Activated T-helper 1 cell treated with Interleukin-2 at 50 U/mL for 16 hours (primary cell): Measurements from ENCODE around the gene SGO2.
"Not testable (repeated sequence)": the region's sequence is repeated elsewhere in the genome, so short reads cannot be mapped to it uniquely, and the experiment has no call there.

Experiments used
- DNase-seq: peaks from one replicate; pipeline ENCODE4 v3.0.0-alpha.2; 2020; ENCODE audit warnings: low read depth

The SGO2 gene

GRCh38 chr2:200592406-200593075 lies 66.5 kb downstream of the SGO2 start:
- DNase-seq: no peak

- no peak for DNase-seq
These were observed 67.9 kb downstream of the SGO2 start for GRCh38 chr2:200593905-200594304.

- DNase-seq: no peak
These were observed 69.9 kb downstream of the SGO2 start for GRCh38 chr2:200595913-200596312.

- DNase-seq: no peak
These were observed 71.0 kb downstream of the SGO2 start for GRCh38 chr2:200596774-200597570.

GRCh38 chr2:200599206-200599605 lies 73.2 kb downstream of the SGO2 start:
- no peak for DNase-seq

- DNase-seq: no peak
These were observed 74.7 kb downstream of the SGO2 start for GRCh38 chr2:200600549-200601225.

GRCh38 chr2:200602584-200602983 lies 76.6 kb downstream of the SGO2 start:
- DNase-seq: no peak

GRCh38 chr2:200603972-200604371 lies 78.0 kb downstream of the SGO2 start:
- DNase-seq: no peak

GRCh38 chr2:200604571-200605255 lies 78.7 kb downstream of the SGO2 start:
- DNase-seq: no peak

- no peak for DNase-seq
These were observed 82.5 kb downstream of the SGO2 start for GRCh38 chr2:200608341-200609027.

GRCh38 chr2:200609028-200609614 lies 83.1 kb downstream of the SGO2 start:
- DNase-seq: no peak

- DNase-seq: not testable (repeated sequence)
These were observed 84.2 kb downstream of the SGO2 start for GRCh38 chr2:200610217-200610616.

GRCh38 chr2:200613692-200614091 lies 87.7 kb downstream of the SGO2 start:
- no peak for DNase-seq

GRCh38 chr2:200614249-200614648 lies 88.2 kb downstream of the SGO2 start:
- no peak for DNase-seq

- no peak for DNase-seq
These were observed 89.2 kb downstream of the SGO2 start for GRCh38 chr2:200615247-200615646.

GRCh38 chr2:200616193-200616592 lies 90.2 kb downstream of the SGO2 start:
- no peak for DNase-seq

GRCh38 chr2:200616656-200617055 lies 90.6 kb downstream of the SGO2 start:
- DNase-seq: no peak

GRCh38 chr2:200617156-200618053 lies 91.4 kb downstream of the SGO2 start:
- DNase-seq: no peak

- DNase-seq: no peak
These were observed 92.0 kb downstream of the SGO2 start for GRCh38 chr2:200618054-200618419.

- DNase-seq: no peak
These were observed 92.6 kb downstream of the SGO2 start for GRCh38 chr2:200618590-200619021.
